Thyroid gland (tissue), 4 donors: ENCODE results near the gene NOS1AP.

Experiments used
- CTCF ChIP-seq, 6 experiments: fragments of 200-600 bp in 3 of 6; fragments of 450-650 bp in 3 of 6; sonication (generic) in 3 of 6; IDR thresholded peaks; one replicate each; pipeline ENCODE4 v1.5.1; 2016 to 2019; ENCODE audit warnings: antibody characterized with exemption in 6 of 6, mild to moderate bottlenecking in 2 of 6, inconsistent platforms in 1 of 6, moderate library complexity in 1 of 6
- POLR2A ChIP-seq, 2 donors: fragments of 450-650 bp; IDR thresholded peaks; one replicate each; pipeline ENCODE4 v1.6.1; 2017; ENCODE audit warnings: antibody characterized with exemption in 2 of 2, mild to moderate bottlenecking in 2 of 2, moderate library complexity in 1 of 2

- TF ChIP-seq CTCF (IDR thresholded peaks at IDR 0.05) (no peak), POLR2A (IDR thresholded peaks at IDR 0.05) (no peak)
Observed at GRCh38 chr1:162292422-162292849, 222.9 kb downstream of the NOS1AP start.
